Chondrocyte (in vitro differentiated cells): Measurements from ENCODE around the gene CABLES1. TPM values are rescaled to one million over a fixed set of nuclear protein-coding genes. Genes with fewer than 3 reads are reported as not detected.

Experiments used
- DNase-seq: peaks from one replicate; pipeline ENCODE4 v3.0.0; 2021; ENCODE audit warnings: mixed read lengths, low spot score
- H3K27ac Mint-ChIP-seq: one replicate; pipeline ENCODE4 v1.8.0; 2021; ENCODE audit warnings: mild to moderate bottlenecking, moderate library complexity, mixed read lengths; ENCODE audit not compliant: unreplicated experiment
- H3K27me3 Mint-ChIP-seq: 2 replicates; pipeline ENCODE4 v1.8.0; 2021; ENCODE audit warnings: low read depth, mixed read lengths
- H3K36me3 Mint-ChIP-seq: 2 replicates; pipeline ENCODE4 v1.8.0; 2021; ENCODE audit warnings: low read depth, mixed read lengths
- H3K4me1 Mint-ChIP-seq: 2 replicates; pipeline ENCODE4 v1.8.0; 2021; ENCODE audit warnings: low read depth, mild to moderate bottlenecking, mixed read lengths
- H3K4me3 Mint-ChIP-seq: one replicate; pipeline ENCODE4 v1.8.0; 2021; ENCODE audit warnings: mild to moderate bottlenecking, moderate library complexity, mixed read lengths; ENCODE audit not compliant: unreplicated experiment
- H3K9me3 Mint-ChIP-seq: 2 replicates; pipeline ENCODE4 v1.8.0; 2021; ENCODE audit warnings: low read depth, mixed read lengths
- total RNA-seq: library from RNA; stranded (reverse); gene quantifications from 3 replicates; pipeline ENCODE4 v1.2.1, GENCODE V29; 2021
- TF ChIP-seq, protein P1 (sequence below): fragments of 200-600 bp; sonication (generic); IDR thresholded peaks from 2 replicates; pipeline ENCODE4 v1.5.0; 2021; ENCODE audit warnings: antibody characterized with exemption, mild to moderate bottlenecking, moderate library complexity

The CABLES1 gene
- total RNA-seq, 1 donor from 2014 or later = 29.3 TPM

DNA sequence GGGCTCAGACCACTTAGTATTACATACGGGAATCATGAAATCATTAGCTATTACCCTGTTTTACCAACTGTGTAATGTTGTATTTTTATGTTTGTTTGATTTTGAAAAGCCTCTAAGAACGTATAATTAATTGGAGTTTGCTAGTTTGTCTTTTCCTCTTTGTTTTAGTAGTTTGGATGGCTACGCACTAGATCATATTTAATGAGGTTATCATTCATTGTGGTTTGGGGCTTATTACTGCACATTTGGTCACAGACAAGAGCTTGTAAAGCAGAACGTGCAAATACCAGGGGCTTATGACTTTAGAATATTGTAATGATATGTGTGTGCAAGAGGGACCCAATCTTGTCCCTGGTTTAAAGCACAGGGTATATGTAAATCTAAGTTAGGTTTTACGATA lies 10.3 kb downstream of the CABLES1 start:
- DNase-seq = no peak
- Mint-ChIP-seq H3K27me3 (no peaks in the 10 kb centered on the region), H3K9me3 (no peaks in the 10 kb centered on the region), H3K4me3 (no peak overlapping the region), H3K27ac (no peak overlapping the region), H3K36me3 (peaks cover 3% of the 10 kb centered on the region), H3K4me1 (peaks cover 67% of the 10 kb centered on the region)
- TF ChIP-seq, protein P1, sequence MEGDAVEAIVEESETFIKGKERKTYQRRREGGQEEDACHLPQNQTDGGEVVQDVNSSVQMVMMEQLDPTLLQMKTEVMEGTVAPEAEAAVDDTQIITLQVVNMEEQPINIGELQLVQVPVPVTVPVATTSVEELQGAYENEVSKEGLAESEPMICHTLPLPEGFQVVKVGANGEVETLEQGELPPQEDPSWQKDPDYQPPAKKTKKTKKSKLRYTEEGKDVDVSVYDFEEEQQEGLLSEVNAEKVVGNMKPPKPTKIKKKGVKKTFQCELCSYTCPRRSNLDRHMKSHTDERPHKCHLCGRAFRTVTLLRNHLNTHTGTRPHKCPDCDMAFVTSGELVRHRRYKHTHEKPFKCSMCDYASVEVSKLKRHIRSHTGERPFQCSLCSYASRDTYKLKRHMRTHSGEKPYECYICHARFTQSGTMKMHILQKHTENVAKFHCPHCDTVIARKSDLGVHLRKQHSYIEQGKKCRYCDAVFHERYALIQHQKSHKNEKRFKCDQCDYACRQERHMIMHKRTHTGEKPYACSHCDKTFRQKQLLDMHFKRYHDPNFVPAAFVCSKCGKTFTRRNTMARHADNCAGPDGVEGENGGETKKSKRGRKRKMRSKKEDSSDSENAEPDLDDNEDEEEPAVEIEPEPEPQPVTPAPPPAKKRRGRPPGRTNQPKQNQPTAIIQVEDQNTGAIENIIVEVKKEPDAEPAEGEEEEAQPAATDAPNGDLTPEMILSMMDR = no peak

GRCh38 chr18:23146861-23147469 lies 11.7 kb downstream of the CABLES1 start:
- H3K4me3 Mint-ChIP-seq = no peak overlapping the region
- H3K27me3 Mint-ChIP-seq = no peaks in the 10 kb centered on the region
- no peaks in the 10 kb centered on the region for H3K9me3 Mint-ChIP-seq
- no peak for DNase-seq
- peaks cover 55% of the 10 kb centered on the region for H3K4me1 Mint-ChIP-seq
- TF ChIP-seq, protein P1 = no peak
- no peak overlapping the region for H3K27ac Mint-ChIP-seq
- H3K36me3 Mint-ChIP-seq = peaks cover 6% of the 10 kb centered on the region

DNA sequence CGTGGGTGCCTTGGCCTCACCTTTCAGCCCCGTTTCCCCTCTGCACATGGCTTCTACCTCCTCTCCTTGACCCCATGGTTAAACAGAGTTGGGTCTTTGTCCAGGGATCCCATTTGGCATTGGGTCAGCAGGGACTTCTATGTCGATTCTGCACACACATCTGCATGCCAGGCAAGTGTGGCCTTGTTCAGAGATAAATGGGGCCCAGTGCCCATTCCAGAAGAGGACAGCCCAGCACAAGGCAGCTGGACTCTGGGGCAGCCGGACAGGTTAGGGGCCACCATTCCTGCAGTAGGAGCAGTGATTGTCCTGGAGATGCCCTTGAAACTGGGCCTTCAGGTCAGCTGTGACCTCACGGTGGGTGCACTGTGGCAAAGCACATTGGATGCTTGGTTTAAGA lies 13.1 kb downstream of the CABLES1 start:
- no peak for DNase-seq
- H3K27ac Mint-ChIP-seq = no peak overlapping the region

GRCh38 chr18:23149570-23149969 lies 14.3 kb downstream of the CABLES1 start:
- no peak for DNase-seq
- peaks cover 35% of the 10 kb centered on the region for H3K4me1 Mint-ChIP-seq
- TF ChIP-seq, protein P1 = no peak
- no peak overlapping the region for H3K27ac Mint-ChIP-seq
- H3K36me3 Mint-ChIP-seq = peaks cover 3% of the 10 kb centered on the region
- H3K27me3 Mint-ChIP-seq = no peaks in the 10 kb centered on the region
- no peak overlapping the region for H3K4me3 Mint-ChIP-seq
- no peaks in the 10 kb centered on the region for H3K9me3 Mint-ChIP-seq

More for the DNA sequence above, 13.1 kb downstream of the CABLES1 start:
- H3K36me3 Mint-ChIP-seq = peaks cover 3% of the 10 kb centered on the region
- H3K4me1 Mint-ChIP-seq = peaks cover 41% of the 10 kb centered on the region
- no peak overlapping the region for H3K4me3 Mint-ChIP-seq
- TF ChIP-seq, protein P1 = no peak
- H3K9me3 Mint-ChIP-seq = no peaks in the 10 kb centered on the region
- no peaks in the 10 kb centered on the region for H3K27me3 Mint-ChIP-seq

DNA sequence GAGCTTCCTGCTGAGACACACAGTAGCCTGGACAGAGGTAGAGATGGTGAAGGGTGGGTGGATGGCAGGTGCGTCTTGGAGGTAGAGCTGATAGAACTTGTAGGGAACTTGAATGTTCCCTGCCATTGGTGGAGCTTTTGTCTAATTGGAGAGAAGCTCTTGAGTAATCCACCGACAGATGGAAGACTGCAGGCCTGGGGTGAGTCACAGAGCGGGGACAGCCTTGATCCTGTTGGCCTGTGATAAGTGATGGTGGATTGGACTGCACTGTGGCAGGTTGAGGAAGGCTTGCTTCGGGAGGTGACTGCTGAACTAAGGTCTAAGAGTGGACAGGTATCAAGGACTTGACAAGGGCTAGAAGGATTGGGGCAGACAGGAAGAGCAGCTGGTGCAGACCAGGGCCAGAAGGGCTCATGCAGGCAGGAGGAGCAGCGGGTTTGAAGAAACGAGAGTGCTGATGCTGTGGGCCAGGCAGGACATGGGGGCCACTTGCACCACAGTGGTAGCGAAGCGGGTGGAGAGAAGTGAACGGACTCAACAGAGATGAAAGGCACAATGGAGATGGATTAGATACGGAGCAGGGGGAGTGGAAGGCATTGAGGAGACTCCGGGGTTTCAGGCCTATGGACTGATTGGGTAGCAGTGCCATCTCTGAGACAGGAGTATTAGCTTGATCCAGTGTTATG lies 16.3 kb downstream of the CABLES1 start:
- TF ChIP-seq, protein P1 = no peak
- Mint-ChIP-seq H3K27ac (no peak overlapping the region), H3K9me3 (no peaks in the 10 kb centered on the region), H3K4me1 (peaks cover 41% of the 10 kb centered on the region), H3K4me3 (no peak overlapping the region), H3K27me3 (no peaks in the 10 kb centered on the region), H3K36me3 (peaks cover 3% of the 10 kb centered on the region)
- DNase-seq = no peak
